HG03025 (cell line): ENCODE results near the gene FCMR.

Experiments
- ATAC-seq: cut with Tn5 transposase; IDR thresholded peaks from one replicate; pipeline ENCODE4 v1.9.1; 2021; ENCODE audit warnings: mild to moderate bottlenecking, moderate library complexity; ENCODE audit not compliant: unreplicated experiment, low FRiP score

The FCMR gene

GRCh38 chr1:206921772-206922265 lies at the start of gene FCMR:
FCMR (minus strand) TSS chr1:206921941; CDS start chr1:206921854, 87 bp downstream.
- ATAC-seq, result no peak

- ATAC-seq, result no peak
Observed at GRCh38 chr1:206971029-206971655, 49.4 kb upstream of the FCMR start.

GRCh38 chr1:206970446-206970845 lies 48.7 kb upstream of the FCMR start, which contains the start of gene FCAMR:
FCAMR (minus strand) TSS chr1:206970460; CDS start chr1:206970125, 335 bp downstream.
- ATAC-seq, result no peak

DNA sequence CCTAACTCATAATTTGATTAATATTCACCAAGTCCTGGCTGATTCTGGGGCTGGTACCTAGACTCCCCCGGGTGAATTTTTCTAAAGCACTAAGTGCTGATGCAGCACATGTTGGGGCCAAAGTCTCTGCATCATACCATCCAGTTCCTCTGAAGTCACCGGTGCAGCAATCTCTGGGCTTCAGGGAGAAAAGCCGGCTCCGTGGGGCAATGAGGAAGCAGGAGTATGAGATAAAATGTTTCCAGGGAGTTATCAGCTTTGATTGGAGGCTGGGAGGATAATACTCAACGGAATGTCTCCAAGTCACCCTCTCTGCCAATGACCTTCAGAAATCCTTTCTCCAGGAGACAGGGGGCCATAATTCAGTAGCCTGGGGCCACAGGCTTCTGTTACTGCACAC lies 47.3 kb upstream of the FCMR start:
- ATAC-seq, result no peak

DNA sequence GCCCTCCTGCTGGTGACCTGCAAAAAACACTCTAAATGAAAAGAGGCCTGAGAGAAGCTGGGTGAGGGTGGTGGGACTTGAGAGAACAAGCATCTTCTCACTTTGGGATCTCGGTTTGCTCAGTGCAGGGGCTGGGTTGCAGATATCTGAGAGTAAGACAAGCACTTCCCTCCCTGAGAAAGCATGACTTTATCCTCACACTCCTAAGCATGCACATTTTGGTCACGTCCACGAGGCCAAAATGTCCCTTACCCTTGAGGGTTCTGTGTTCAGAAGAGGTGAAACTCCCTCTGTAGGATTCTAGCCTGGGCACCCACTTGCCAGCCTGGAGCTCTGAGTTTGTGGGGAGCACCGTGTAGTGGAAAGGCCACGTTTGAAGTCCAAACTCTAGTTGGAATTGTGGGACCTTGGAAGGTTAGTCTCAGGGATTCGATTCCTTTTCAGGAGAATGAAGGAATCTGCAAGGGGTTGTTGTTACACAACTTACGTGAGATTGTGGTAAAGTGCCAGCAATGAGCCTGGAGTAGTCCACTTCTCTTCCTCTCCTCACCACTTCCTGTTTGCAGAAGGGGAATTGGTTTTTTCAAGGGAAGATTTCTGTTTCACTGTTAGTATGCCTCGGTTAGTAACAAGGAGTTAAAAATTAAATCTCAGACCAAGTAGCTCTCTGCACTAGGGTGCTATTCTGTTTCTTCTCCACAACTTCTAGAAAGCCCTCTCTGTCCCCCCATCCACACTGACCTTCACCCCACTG lies 45.5 kb upstream of the FCMR start:
- ATAC-seq, result no peak

GRCh38 chr1:206965781-206966180 lies 44.0 kb upstream of the FCMR start:
- ATAC-seq, result no peak

- no peak for ATAC-seq
Observed at GRCh38 chr1:206963740-206964139, 42.0 kb upstream of the FCMR start.

DNA sequence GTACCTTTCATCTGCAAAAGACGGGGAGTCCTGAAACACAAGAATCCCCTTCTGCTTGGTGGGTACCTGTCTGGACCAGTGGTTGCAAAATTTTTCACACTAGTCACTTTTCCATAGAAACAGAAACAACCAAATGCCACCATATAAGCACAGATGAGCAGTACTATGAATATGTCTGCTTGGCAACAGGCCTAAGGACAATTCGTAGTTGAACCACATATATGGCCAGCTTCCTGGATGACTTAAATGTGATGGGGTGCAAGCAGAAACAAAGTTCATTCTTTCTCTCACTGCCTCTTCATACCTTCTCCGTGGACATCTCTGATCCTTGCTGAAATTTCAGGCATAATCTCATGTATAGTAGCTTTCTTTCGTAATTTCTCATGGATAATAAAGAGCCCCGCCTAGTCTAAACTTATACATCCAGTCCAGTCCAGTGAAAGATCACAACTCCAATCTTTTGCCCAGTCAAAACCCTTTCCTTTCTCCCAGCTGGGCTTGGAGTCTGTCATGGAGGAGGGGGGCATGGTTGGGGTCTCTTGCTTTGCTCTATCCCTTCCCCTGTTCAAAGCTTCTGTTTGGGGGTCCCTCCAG lies 41.5 kb upstream of the FCMR start:
- no peak for ATAC-seq

GRCh38 chr1:206962272-206962671 lies 40.5 kb upstream of the FCMR start:
- no peak for ATAC-seq

DNA sequence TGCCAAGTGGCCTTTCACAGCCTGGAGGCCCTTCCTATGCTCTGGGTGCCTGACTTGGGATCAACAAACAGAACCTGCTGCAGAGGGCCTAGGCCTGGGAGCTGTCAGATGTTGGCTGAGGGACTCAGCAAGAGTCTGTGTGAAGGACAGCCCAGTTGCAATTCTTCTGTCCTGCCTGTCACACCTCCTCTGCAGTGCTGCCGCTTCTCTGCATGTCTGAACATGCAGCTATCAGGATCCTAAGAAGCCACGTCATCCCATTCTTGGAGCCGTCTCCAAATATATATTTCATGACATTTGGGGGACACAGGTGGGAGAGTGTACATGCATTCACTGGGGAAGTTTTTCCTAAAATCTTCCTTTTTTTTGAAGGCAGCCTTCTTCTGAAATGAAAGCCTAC lies 39.9 kb upstream of the FCMR start:
- no peak for ATAC-seq

GRCh38 chr1:206960676-206961386 lies 39.1 kb upstream of the FCMR start:
- no peak for ATAC-seq

GRCh38 chr1:206958144-206958543 lies 36.4 kb upstream of the FCMR start:
- ATAC-seq, result no peak

DNA sequence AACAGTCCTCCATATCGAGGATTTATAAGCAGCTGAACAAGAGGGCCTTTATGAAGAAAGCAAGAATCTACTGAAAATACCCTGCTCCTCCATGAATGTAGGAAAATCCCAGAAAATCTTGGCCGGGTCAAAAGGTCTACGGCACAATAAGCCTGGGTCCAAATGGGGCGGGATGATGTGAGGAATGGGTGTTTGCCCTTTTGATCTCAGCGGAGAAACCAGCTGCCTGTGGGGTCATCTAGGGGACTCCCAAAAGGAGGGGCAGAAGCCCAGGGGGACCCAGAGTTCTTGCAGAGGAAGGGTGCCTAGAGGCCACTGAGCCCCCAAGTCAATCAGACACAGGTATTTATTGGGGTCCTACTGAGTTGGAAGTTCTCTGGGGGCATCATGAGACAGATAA lies 35.9 kb upstream of the FCMR start:
- ATAC-seq, result no peak

GRCh38 chr1:206955476-206956451 lies 34.0 kb upstream of the FCMR start:
- no peak for ATAC-seq

- ATAC-seq, result no peak
Observed at GRCh38 chr1:206954459-206955342, 33.0 kb upstream of the FCMR start.

DNA sequence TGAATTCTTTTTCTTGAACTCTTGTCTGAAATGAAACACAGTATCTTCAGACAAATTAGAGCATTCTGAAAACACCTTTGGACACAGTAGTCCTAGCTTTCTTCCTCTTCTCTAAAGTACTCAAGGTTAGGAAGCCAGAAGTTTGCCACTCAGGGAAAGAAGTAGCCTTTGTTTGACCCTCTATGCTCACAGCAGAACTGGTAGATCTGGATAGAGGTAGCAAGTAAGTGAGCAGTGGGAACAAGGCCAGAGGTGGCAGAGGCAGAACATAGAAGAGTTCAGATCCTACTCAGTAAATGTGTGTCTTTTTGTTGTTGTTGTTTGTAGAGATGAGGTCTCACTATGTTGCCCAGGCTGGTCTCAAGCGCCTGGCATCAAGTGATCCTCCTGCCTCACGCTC lies 31.9 kb upstream of the FCMR start:
- no peak for ATAC-seq

- ATAC-seq, result no peak
Observed at GRCh38 chr1:206953126-206953525, 31.4 kb upstream of the FCMR start.

- ATAC-seq, result no peak
Observed at GRCh38 chr1:206952171-206952570, 30.4 kb upstream of the FCMR start.
